Esophagus (tissue), 2 donors: ENCODE results near the gene MUC5AC. TPM values are rescaled to one million over a fixed set of nuclear protein-coding genes. Genes with fewer than 3 reads are reported as not detected.

Experiments used
- H3K27ac ChIP-seq, 2 donors: one replicate each; pipeline ENCODE4 v1.5.1; 2013; ENCODE audit warnings: low read depth in 2 of 2, mild to moderate bottlenecking in 2 of 2, inconsistent platforms in 1 of 2, low read length in 1 of 2, moderate library complexity in 1 of 2
- H3K27me3 ChIP-seq, 2 donors: one replicate each; pipeline ENCODE4 v1.6.1; 2013; ENCODE audit warnings: low read length in 2 of 2, control low read depth in 1 of 2, mild to moderate bottlenecking in 1 of 2; ENCODE audit not compliant: insufficient read depth in 2 of 2, control insufficient read depth in 1 of 2
- H3K36me3 ChIP-seq, 2 donors: one replicate each; pipeline ENCODE4 v1.6.1; 2013; ENCODE audit warnings: low read length in 1 of 2; ENCODE audit not compliant: control insufficient read depth in 2 of 2, insufficient read depth in 2 of 2
- H3K4me1 ChIP-seq, 2 donors: one replicate each; pipeline ENCODE4 v1.6.1; 2013; ENCODE audit warnings: low read length in 1 of 2; ENCODE audit not compliant: control insufficient read depth in 2 of 2, insufficient read depth in 2 of 2
- H3K4me3 ChIP-seq, 2 donors: one replicate each; pipeline ENCODE4 v1.5.1; 2013; ENCODE audit warnings: low read length in 2 of 2, mild to moderate bottlenecking in 2 of 2, low read depth in 1 of 2, moderate library complexity in 1 of 2
- H3K9me3 ChIP-seq, 2 donors: one replicate each; pipeline ENCODE4 v1.6.1; 2013; ENCODE audit warnings: mild to moderate bottlenecking in 2 of 2, low read depth in 1 of 2, low read length in 1 of 2, moderate library complexity in 1 of 2; ENCODE audit not compliant: control insufficient read depth in 2 of 2, insufficient read depth in 1 of 2
- WGBS, 2 donors: extraction: QIAGEN DNeasy Blood & Tissue Kit; methylation state at CpG; one replicate each; pipeline ENCODE4 v1.1.7; 2013; 5-methylcytosine and 5-hydroxymethylcytosine counted together
- polyA plus RNA-seq, 2 donors: library from polyadenylated mRNA; stranded (reverse); fragments of 200-250 nt; gene quantifications; one replicate each; pipeline ENCODE4 v1.2.3, GENCODE V29; 2013
- donor health status: healthy with polysubstance abuse.
- donor health status: Bipolar disorder and iron deficiency.

Gene MUC5AC
- polyA plus RNA-seq: under 1 TPM; 0.01 to 0.08 TPM

GRCh38 chr11:1157645-1158591 is at the start of gene MUC5AC:
TSS of gene MUC5AC (plus strand) at chr11:1157953. CDS start at chr11:1158000, 47 bp downstream.
- no peaks in the 10 kb centered on the region for H3K27me3 ChIP-seq
- H3K36me3 ChIP-seq: no peaks in the 10 kb centered on the region
- H3K9me3 ChIP-seq: no peaks in the 10 kb centered on the region
- WGBS, 2 donors: 57 to 59% methylated on average over 32 of the region's 32 CpGs
- H3K27ac ChIP-seq: no peak within 1 kb of the TSS
- H3K4me3 ChIP-seq: no peak within 1 kb of the TSS
- peaks cover 0 to 5% of the 10 kb centered on the region in 2 donors for H3K4me1 ChIP-seq

- Histone ChIP-seq H3K4me3 (no peak overlapping the region), H3K27ac (no peak overlapping the region), H3K9me3 (no peaks in the 10 kb centered on the region), H3K27me3 (no peaks in the 10 kb centered on the region), H3K4me1 (no peaks in the 10 kb centered on the region), H3K36me3 (no peaks in the 10 kb centered on the region)
- 78 to 81% methylated on average over 29 of the region's 29 CpGs for WGBS, 2 donors
Measured at GRCh38 chr11:1108246-1108900, 49.4 kb upstream of the MUC5AC start.

- no peak overlapping the region for H3K4me3 ChIP-seq
- 80 to 81% methylated on average over 27 to 28 of the region's 28 CpGs for WGBS, 2 donors
- H3K27ac ChIP-seq: no peak overlapping the region
- no peaks in the 10 kb centered on the region for H3K27me3 ChIP-seq
- no peaks in the 10 kb centered on the region for H3K4me1 ChIP-seq
- H3K36me3 ChIP-seq: no peaks in the 10 kb centered on the region
- peaks cover 0 to 2% of the 10 kb centered on the region in 2 donors for H3K9me3 ChIP-seq
Measured at GRCh38 chr11:1109101-1109917, 48.4 kb upstream of the MUC5AC start.

- Histone ChIP-seq H3K36me3 (no peaks in the 10 kb centered on the region), H3K27me3 (no peaks in the 10 kb centered on the region), H3K27ac (no peak overlapping the region), H3K9me3 (peaks cover 0 to 2% of the 10 kb centered on the region in 2 donors), H3K4me1 (no peaks in the 10 kb centered on the region), H3K4me3 (no peak overlapping the region)
- WGBS, 2 donors: 86 to 87% methylated on average over 33 to 39 of the region's 39 CpGs
Measured at GRCh38 chr11:1109918-1110705, 47.6 kb upstream of the MUC5AC start.

GRCh38 chr11:1111545-1112212 is 46.1 kb upstream of the MUC5AC start:
- 73 to 81% methylated on average over 10 of the region's 10 CpGs for WGBS, 2 donors
- peaks cover 0 to 2% of the 10 kb centered on the region in 2 donors for H3K9me3 ChIP-seq
- no peaks in the 10 kb centered on the region for H3K36me3 ChIP-seq
- H3K27ac ChIP-seq: no peak overlapping the region
- H3K4me1 ChIP-seq: no peaks in the 10 kb centered on the region
- no peaks in the 10 kb centered on the region for H3K27me3 ChIP-seq
- no peak overlapping the region for H3K4me3 ChIP-seq

- peaks cover 0 to 2% of the 10 kb centered on the region in 2 donors for H3K9me3 ChIP-seq
- no peaks in the 10 kb centered on the region for H3K36me3 ChIP-seq
- no peak overlapping the region for H3K4me3 ChIP-seq
- 91 to 92% methylated on average over 13 to 14 of the region's 14 CpGs for WGBS, 2 donors
- no peaks in the 10 kb centered on the region for H3K27me3 ChIP-seq
- no peak overlapping the region for H3K27ac ChIP-seq
- no peaks in the 10 kb centered on the region for H3K4me1 ChIP-seq
Measured at GRCh38 chr11:1112351-1113191, 45.2 kb upstream of the MUC5AC start.

GRCh38 chr11:1113405-1114201 is 44.1 kb upstream of the MUC5AC start:
- Histone ChIP-seq H3K9me3 (peaks cover 0 to 2% of the 10 kb centered on the region in 2 donors), H3K27me3 (no peaks in the 10 kb centered on the region), H3K4me3 (no peak overlapping the region), H3K27ac (no peak overlapping the region), H3K36me3 (no peaks in the 10 kb centered on the region), H3K4me1 (no peaks in the 10 kb centered on the region)
- WGBS, 2 donors: 86 to 87% methylated on average over 34 to 36 of the region's 36 CpGs
